Prostate gland (tissue), 2 donors: ENCODE results near the gene TRIM24.

Source experiments
- CTCF ChIP-seq, 4 experiments: fragments of 200-600 bp in 2 of 4; fragments of 450-650 bp in 2 of 4; sonication (generic) in 2 of 4; IDR thresholded peaks; 1 replicate in 3 of 4; 2 replicates in 1 of 4; pipeline ENCODE4 v1.5.1; 2016 to 2019; ENCODE audit warnings: antibody characterized with exemption in 4 of 4, mild to moderate bottlenecking in 2 of 4, moderate library complexity in 2 of 4
- POLR2A ChIP-seq: fragments of 450-650 bp; IDR thresholded peaks from one replicate; pipeline ENCODE4 v1.6.1; 2016; ENCODE audit warnings: antibody characterized with exemption, mild to moderate bottlenecking
- POLR2AphosphoS5 ChIP-seq: sonication (generic); formaldehyde crosslinking; IDR thresholded peaks from one replicate; pipeline ENCODE4 v1.6.1; 2017; ENCODE audit warnings: antibody characterized with exemption

DNA sequence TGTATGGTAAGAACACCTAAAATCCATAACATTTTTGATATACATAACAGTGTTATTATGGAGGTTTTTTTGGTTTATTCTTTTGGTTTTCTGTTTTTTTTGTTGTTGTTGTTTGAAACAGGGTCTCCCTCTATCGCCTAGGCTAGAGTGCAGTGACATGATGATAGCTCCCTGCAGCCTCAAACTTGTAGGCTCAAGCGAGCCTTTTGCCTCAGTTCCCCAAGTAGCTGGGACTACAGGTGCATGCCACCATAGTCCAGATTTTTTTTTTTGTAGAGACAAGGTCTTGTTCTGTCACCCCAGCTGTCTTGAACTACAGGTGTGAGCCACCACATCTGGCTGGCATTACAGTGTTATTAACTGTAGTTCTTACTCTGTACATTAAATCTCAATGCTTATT lies 83.7 kb downstream of the TRIM24 start:
- TF ChIP-seq POLR2AphosphoS5 (no peak), CTCF (IDR thresholded peaks at IDR 0.05) (no peak), POLR2A (no peak)
